Posterior cingulate gyrus (tissue), 11 donors: ENCODE measurements around the gene RADX.
"Not testable (repeated sequence)": the region's sequence is repeated elsewhere in the genome, so short reads cannot be mapped to it uniquely, and the experiment has no call there.

Experiments
- DNase-seq, 10 donors: peaks; one replicate each; pipeline versions ENCODE4 v3.0.0 to v3.0.0-alpha.2; 2020 to 2021; ENCODE audit warnings: mixed read lengths in 3 of 10
- intact Hi-C: fragments of 100-400 bp; cut with DNase I; formaldehyde crosslinking; loops from one replicate; pipeline ENCODE4 v1.15.1; 2023

The RADX gene

GRCh38 chrX:106611679-106612392, at the start of gene RADX:
Gene RADX, plus strand, starts transcription at chrX:106611978. Its CDS starts 103 bp downstream, at chrX:106612081.
- DNase-seq = peak; percentile 55 to 96 (median 76)
- intact Hi-C loops = no loop called here

- no peak for DNase-seq
- intact Hi-C loops = no loop called here
Observed at GRCh38 chrX:106564986-106565385, 46.8 kb upstream of the RADX start.

GRCh38 chrX:106566362-106566761, 45.4 kb upstream of the RADX start:
- intact Hi-C loops = no loop called here
- no peak for DNase-seq

GRCh38 chrX:106581856-106582255, 29.9 kb upstream of the RADX start:
- DNase-seq = no peak
- intact Hi-C loops = no loop called here

GRCh38 chrX:106585478-106585877, 26.3 kb upstream of the RADX start:
- intact Hi-C loops = no loop called here

GRCh38 chrX:106588801-106589200, 23.0 kb upstream of the RADX start:
- intact Hi-C loops = no loop called here
- DNase-seq = no peak

More at GRCh38 chrX:106585478-106585877, 26.3 kb upstream of the RADX start:
- DNase-seq = no peak

- intact Hi-C loops = no loop called here
- no peak for DNase-seq
Observed at GRCh38 chrX:106599411-106599810, 12.4 kb upstream of the RADX start.

- DNase-seq = no peak
- intact Hi-C loops = no loop called here
Observed at GRCh38 chrX:106606571-106606970, 5.2 kb upstream of the RADX start.

GRCh38 chrX:106608016-106608415, 3.8 kb upstream of the RADX start:
- intact Hi-C loops = no loop called here
- peak in 4 of 10 donors; percentile 10 to 83 (median 44) for DNase-seq

- intact Hi-C loops = no loop called here
- DNase-seq = no peak
Observed at GRCh38 chrX:106611317-106611678, 480 bp upstream of the RADX start.

GRCh38 chrX:106612393-106612763, 600 bp downstream of the RADX start:
- intact Hi-C loops = no loop called here
- DNase-seq = no peak

- intact Hi-C loops = no loop called here
Observed at GRCh38 chrX:106613277-106613676, 1.5 kb downstream of the RADX start.

GRCh38 chrX:106615041-106615440, 3.3 kb downstream of the RADX start:
- intact Hi-C loops = loop anchor here (5.0 kb wide), 1 partner anchor 133 kb away; no protein-coding TSS in a partner anchor
- DNase-seq = no peak

More at GRCh38 chrX:106613277-106613676, 1.5 kb downstream of the RADX start:
- DNase-seq = no peak

GRCh38 chrX:106619797-106620196, 8.0 kb downstream of the RADX start:
- no peak for DNase-seq
- intact Hi-C loops = loop anchor here (5.0 kb wide), 1 partner anchor 137 kb away; no protein-coding TSS in a partner anchor

GRCh38 chrX:106621836-106622235, 10.1 kb downstream of the RADX start:
- DNase-seq = no peak
- intact Hi-C loops = no loop called here

- DNase-seq = no peak
- intact Hi-C loops = no loop called here
Observed at GRCh38 chrX:106626789-106627188, 15.0 kb downstream of the RADX start.

GRCh38 chrX:106631615-106632014, 19.8 kb downstream of the RADX start:
- intact Hi-C loops = no loop called here
- no peak for DNase-seq

GRCh38 chrX:106649523-106650428, 38.0 kb downstream of the RADX start:
- intact Hi-C loops = no loop called here
- no peak for DNase-seq

GRCh38 chrX:106653625-106654024, 41.8 kb downstream of the RADX start:
- DNase-seq, intact Hi-C loops: not testable (repeated sequence)

- DNase-seq = no peak
- intact Hi-C loops = no loop called here
Observed at GRCh38 chrX:106670631-106671030, 58.9 kb downstream of the RADX start.

- DNase-seq = no peak
- intact Hi-C loops = no loop called here
Observed at GRCh38 chrX:106672527-106672926, 60.7 kb downstream of the RADX start.

GRCh38 chrX:106680716-106681115, 68.9 kb downstream of the RADX start:
- intact Hi-C loops = no loop called here
- no peak for DNase-seq
